Vagina (tissue), 2 donors: ENCODE results near the gene KCNN4. TPM values are rescaled to one million over a fixed set of nuclear protein-coding genes. Genes with fewer than 3 reads are reported as not detected.

Experiments
- DNase-seq, 2 donors: peaks; one replicate each; pipeline ENCODE4 v3.0.0-alpha.2; 2017; ENCODE audit errors: extremely low spot score in 2 of 2
- H3K27ac ChIP-seq: fragments of 200-600 bp; sonication (generic); one replicate; pipeline ENCODE4 v1.5.1; 2019
- H3K27me3 ChIP-seq: fragments of 200-600 bp; sonication (generic); one replicate; pipeline ENCODE4 v1.5.1; 2019
- H3K36me3 ChIP-seq, 2 donors: fragments of 200-600 bp; sonication (generic); one replicate each; pipeline ENCODE4 v1.5.1; 2017 to 2019
- H3K4me1 ChIP-seq: fragments of 200-600 bp; sonication (generic); one replicate; pipeline ENCODE4 v1.5.1; 2019
- H3K4me3 ChIP-seq, 2 donors: fragments of 200-600 bp; sonication (generic); 1 replicate in 1 of 2; 2 replicates in 1 of 2; pipeline ENCODE4 v1.5.1; 2016 to 2019
- H3K9me3 ChIP-seq: fragments of 200-600 bp; sonication (generic); one replicate; pipeline ENCODE4 v1.5.1; 2019
- POLR2A ChIP-seq, 2 donors: fragments of 450-650 bp; IDR thresholded peaks; one replicate each; pipeline ENCODE4 v1.6.1; 2017; ENCODE audit warnings: antibody characterized with exemption in 2 of 2, mild to moderate bottlenecking in 2 of 2, moderate library complexity in 2 of 2
- POLR2AphosphoS5 ChIP-seq, 2 donors: sonication (generic); formaldehyde crosslinking; IDR thresholded peaks; one replicate each; pipeline ENCODE4 v1.9.0; 2017; ENCODE audit warnings: antibody characterized with exemption in 2 of 2, mild to moderate bottlenecking in 2 of 2, low read depth in 1 of 2; ENCODE audit not compliant: insufficient read depth in 1 of 2
- intact Hi-C: fragments of 100-400 bp; cut with DNase I; formaldehyde crosslinking; loops from one replicate; pipeline ENCODE4 v1.15.1; 2023
- total RNA-seq: library from RNA; depleted of rRNA; stranded (reverse); fragments of >200 nt; gene quantifications from one replicate; pipeline ENCODE4 v1.2.3, GENCODE V29; 2016
- TF ChIP-seq, protein P1 (sequence below), 3 experiments: fragments of 450-650 bp in 2 of 3; fragments of 200-600 bp in 1 of 3; sonication (generic) in 1 of 3; IDR thresholded peaks; one replicate each; pipeline ENCODE4 v1.5.1; 2017 to 2019; ENCODE audit warnings: antibody characterized with exemption in 3 of 3, mild to moderate bottlenecking in 2 of 3, moderate library complexity in 2 of 3

The KCNN4 gene
- total RNA-seq, 1 donor from 2014 or later: 16.2 TPM

DNA sequence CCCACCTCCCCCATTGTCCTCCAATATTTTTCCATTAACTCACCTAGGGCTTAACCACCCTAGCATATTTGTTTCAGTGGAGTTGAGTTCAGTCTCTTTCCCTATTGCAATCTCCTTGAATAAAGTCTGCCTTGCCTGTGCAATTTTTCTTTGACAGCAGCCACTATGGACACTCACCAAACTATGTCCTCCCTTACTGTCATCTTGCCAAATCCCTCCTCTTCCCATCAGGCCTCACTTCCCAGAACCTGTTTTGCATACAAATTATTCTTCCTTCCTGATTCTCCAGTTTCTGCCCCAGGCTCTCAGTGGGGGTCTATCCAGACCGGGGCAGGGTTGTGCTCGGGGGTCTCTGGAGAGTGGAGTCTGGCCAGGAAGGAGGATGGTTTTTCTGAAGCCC is 23.7 kb upstream of the KCNN4 start:
- no peak for TF ChIP-seq POLR2AphosphoS5 (IDR thresholded peaks at IDR 0.05; ENCODE audit: insufficient read depth in 1 of 2, low read depth in 1 of 2)
- TF ChIP-seq POLR2A (IDR thresholded peaks at IDR 0.05): no peak
- TF ChIP-seq, protein P1, sequence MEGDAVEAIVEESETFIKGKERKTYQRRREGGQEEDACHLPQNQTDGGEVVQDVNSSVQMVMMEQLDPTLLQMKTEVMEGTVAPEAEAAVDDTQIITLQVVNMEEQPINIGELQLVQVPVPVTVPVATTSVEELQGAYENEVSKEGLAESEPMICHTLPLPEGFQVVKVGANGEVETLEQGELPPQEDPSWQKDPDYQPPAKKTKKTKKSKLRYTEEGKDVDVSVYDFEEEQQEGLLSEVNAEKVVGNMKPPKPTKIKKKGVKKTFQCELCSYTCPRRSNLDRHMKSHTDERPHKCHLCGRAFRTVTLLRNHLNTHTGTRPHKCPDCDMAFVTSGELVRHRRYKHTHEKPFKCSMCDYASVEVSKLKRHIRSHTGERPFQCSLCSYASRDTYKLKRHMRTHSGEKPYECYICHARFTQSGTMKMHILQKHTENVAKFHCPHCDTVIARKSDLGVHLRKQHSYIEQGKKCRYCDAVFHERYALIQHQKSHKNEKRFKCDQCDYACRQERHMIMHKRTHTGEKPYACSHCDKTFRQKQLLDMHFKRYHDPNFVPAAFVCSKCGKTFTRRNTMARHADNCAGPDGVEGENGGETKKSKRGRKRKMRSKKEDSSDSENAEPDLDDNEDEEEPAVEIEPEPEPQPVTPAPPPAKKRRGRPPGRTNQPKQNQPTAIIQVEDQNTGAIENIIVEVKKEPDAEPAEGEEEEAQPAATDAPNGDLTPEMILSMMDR (IDR thresholded peaks at IDR 0.05): no peak
- intact Hi-C loops: no loop called here
- Histone ChIP-seq H3K4me1 (no peaks in the 10 kb centered on the region), H3K4me3 (no peak overlapping the region), H3K27ac (no peak overlapping the region), H3K36me3 (no peaks in the 10 kb centered on the region), H3K27me3 (no peaks in the 10 kb centered on the region), H3K9me3 (no peaks in the 10 kb centered on the region)
- no peak for DNase-seq

DNA sequence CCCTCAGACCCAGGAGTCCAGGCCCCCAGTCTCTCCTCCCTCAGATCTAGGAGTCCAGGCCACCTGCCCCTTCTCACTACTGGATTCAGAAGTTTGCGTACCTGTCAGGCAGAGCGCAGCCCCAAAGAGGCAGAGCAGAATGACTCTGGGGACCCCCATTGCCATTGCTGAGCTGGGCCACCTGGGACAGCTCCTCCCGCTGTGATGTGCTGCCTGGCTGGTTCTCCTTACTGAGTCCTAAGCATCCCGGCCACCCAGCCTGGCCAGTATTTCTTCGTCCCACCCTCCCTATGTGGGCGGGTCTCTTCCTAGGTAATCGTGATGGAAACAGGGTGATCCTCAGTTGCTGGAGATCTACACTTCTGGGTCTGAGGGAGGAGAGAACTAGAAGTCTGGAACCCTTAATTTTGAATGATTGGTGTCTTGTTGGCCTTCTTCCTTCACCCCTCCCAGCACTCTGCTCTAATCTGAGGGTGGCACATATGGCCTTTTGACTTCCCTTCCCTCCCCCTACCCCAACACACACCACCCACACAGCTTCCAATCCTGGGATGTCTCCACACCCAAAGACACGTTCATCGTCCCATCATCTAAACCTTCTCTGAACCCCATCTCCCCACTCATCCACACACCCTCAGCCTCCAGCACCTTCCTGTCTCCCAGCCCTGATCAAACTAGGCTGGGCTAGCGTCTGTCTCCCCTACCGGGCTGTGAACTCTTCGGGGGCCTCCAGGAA is 21.6 kb upstream of the KCNN4 start, which contains the start of gene LYPD5:
Gene LYPD5, minus strand, starts transcription at position 232 of the 736 bp plus-strand sequence. Its CDS starts 67 bp downstream, at position 165.
- Histone ChIP-seq H3K4me1 (peaks cover 10% of the 10 kb centered on the region), H3K36me3 (no peaks in the 10 kb centered on the region), H3K9me3 (no peaks in the 10 kb centered on the region), H3K4me3 (no peak within 1 kb of the TSS), H3K27me3 (no peaks in the 10 kb centered on the region), H3K27ac (no peak within 1 kb of the TSS)
- no peak for DNase-seq
- intact Hi-C loops: no loop called here
- no peak for TF ChIP-seq POLR2A (IDR thresholded peaks at IDR 0.05)
- TF ChIP-seq, protein P1 (IDR thresholded peaks at IDR 0.05): no peak
- TF ChIP-seq POLR2AphosphoS5 (IDR thresholded peaks at IDR 0.05; ENCODE audit: insufficient read depth in 1 of 2, low read depth in 1 of 2): no peak

DNA sequence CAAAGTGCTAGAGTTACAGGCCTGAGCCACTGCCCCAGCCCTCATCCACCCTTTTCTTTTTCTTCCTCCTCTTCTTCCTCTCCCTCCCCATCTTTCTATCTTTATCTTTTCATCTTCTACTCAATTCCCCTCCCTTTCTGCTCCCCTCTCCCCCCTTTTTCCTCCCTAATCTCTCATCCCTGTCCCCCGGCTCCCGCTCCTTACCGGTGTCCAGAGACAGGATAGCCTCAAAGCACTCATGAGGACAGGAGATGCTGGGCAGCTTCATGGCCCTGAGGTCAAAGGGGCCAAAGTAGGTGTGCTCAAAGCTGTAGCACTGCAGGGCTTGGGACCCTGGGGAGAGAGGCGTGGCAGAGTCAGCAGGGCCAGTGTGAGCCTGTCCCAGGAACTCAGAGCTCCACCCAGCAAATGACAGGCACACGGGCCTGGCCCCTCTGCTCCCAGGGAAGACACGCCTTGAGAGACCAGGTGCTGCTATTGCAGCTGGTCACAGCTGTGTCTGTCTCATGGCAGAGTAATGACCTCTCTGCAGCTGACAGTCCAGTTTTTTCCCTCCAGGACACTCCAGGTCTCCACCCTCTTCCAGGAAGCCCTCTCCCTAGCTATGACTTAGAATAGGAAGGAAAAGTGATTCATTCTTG is 18.8 kb upstream of the KCNN4 start:
- peak overlapping the region in 1 of 2 donors; percentile 44 for H3K4me3 ChIP-seq
- peak overlapping the region; percentile 48 for H3K27ac ChIP-seq
- no peaks in the 10 kb centered on the region for H3K9me3 ChIP-seq
- intact Hi-C loops: no loop called here
- no peaks in the 10 kb centered on the region for H3K36me3 ChIP-seq
- peak in 1 of 2 donors; percentile 46 for TF ChIP-seq POLR2AphosphoS5 (IDR thresholded peaks at IDR 0.05; ENCODE audit: insufficient read depth in 1 of 2, low read depth in 1 of 2)
- TF ChIP-seq POLR2A (IDR thresholded peaks at IDR 0.05): no peak
- no peaks in the 10 kb centered on the region for H3K27me3 ChIP-seq
- no peak for DNase-seq
- H3K4me1 ChIP-seq: peaks cover 10% of the 10 kb centered on the region

DNA sequence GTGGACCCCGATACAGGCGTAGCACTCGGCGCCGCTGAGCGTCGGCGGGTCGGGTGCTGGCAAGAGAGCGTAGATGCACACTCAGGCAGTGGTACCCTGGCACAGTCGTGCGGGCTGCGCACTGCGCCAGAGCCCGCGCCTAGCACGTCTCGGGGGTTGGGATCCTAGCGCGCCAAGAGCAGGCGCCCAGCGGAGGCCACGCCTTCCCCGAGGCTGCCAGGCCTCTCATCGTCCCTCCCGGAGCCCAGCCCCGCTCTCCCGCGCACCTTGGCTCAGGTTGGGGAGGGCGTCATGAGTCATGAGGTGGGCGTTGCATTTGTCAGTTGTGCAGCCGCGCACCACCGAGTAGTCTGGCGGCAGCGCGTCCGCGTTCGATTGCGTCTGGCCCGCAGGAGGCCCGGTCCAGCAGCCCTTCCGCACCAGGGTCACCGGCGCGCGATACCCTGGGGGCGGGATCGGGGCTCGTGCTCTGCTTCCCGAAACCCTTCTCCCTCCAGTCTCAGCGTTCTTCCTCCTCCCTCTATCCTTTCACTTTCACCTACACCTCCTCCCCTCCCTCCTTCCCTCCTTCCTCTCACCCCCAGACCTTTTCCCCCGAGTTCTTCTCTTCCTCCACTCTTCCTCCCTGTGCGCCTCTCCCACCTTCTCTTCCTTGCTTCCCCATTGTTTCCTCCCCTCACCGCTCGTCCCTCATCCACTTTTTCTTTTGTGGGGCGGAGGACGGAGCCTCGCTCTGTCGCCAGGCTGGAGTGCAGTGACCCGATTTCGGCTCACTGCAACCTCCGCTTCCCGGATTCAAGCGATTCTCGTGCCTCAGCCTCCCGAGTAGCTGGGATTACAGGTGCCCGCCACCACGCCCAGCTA is 18.0 kb upstream of the KCNN4 start:
- Histone ChIP-seq H3K27ac (peak overlapping the region; percentile 48), H3K9me3 (no peaks in the 10 kb centered on the region), H3K36me3 (no peaks in the 10 kb centered on the region), H3K27me3 (no peaks in the 10 kb centered on the region), H3K4me1 (peaks cover 10% of the 10 kb centered on the region), H3K4me3 (peak overlapping the region; percentile 42 to 44)
- DNase-seq: no peak
- intact Hi-C loops: no loop called here
- TF ChIP-seq, protein P1 (IDR thresholded peaks at IDR 0.05): no peak
- peak in 1 of 2 donors; percentile 78 for TF ChIP-seq POLR2AphosphoS5 (IDR thresholded peaks at IDR 0.05; ENCODE audit: insufficient read depth in 1 of 2, low read depth in 1 of 2)

DNA sequence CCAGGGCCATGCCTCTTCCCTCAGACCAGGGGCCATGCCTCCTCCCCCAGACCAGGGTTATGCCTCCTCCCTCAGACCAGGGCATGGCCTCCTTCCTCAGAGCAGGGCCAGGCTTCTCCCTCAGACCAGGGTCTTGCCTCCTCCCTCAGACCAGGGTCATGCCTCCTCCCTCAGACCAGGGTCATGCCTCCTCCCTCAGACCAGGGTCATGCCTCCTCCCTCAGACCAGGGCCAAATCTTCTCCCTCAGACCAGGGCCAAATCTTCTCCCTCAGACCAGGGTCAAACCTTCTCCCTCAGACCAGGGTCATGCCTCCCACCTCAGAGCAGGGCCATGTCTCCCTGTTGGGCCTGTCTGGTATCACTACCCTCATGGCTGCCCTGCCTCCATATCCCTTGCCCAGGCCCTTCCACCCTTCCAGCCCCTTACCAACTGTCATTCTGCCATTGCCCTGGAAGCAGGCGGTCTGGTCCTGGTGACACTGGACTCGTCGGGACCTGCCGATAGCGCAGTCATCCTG is 17.3 kb upstream of the KCNN4 start:
- intact Hi-C loops: no loop called here
- DNase-seq: no peak
- peak overlapping the region; percentile 48 for H3K27ac ChIP-seq
- no peaks in the 10 kb centered on the region for H3K27me3 ChIP-seq
- peaks cover 10% of the 10 kb centered on the region for H3K4me1 ChIP-seq
- no peaks in the 10 kb centered on the region for H3K36me3 ChIP-seq
- TF ChIP-seq, protein P1 (IDR thresholded peaks at IDR 0.05): no peak
- no peaks in the 10 kb centered on the region for H3K9me3 ChIP-seq
- peak overlapping the region; percentile 42 to 44 for H3K4me3 ChIP-seq
